Measurements from ENCODE around the gene DNAJC2.

DNAJC2 gene

GRCh38 chr7:103382032-103382402 lies 37.5 kb upstream of the DNAJC2 start:
- no peak for DNase-seq (ENCODE audit: low read depth)
- no peak for TF ChIP-seq CTCF (IDR thresholded peaks at IDR 0.05; ENCODE audit: insufficient read depth, low read depth, low read length, missing control alignments)
- H3K4me3 ChIP-seq (ENCODE audit: low read depth, low read length), result no peak overlapping the region

GRCh38 chr7:103381280-103382031 lies 36.9 kb upstream of the DNAJC2 start:
- no peak for DNase-seq (ENCODE audit: low read depth)
- H3K4me3 ChIP-seq (ENCODE audit: low read depth, low read length), result no peak overlapping the region
- TF ChIP-seq CTCF (IDR thresholded peaks at IDR 0.05; ENCODE audit: insufficient read depth, low read depth, low read length, missing control alignments), result no peak

- DNase-seq (ENCODE audit: low read depth), result no peak
- H3K4me3 ChIP-seq (ENCODE audit: low read depth, low read length), result no peak overlapping the region
- TF ChIP-seq CTCF (IDR thresholded peaks at IDR 0.05; ENCODE audit: insufficient read depth, low read depth, low read length, missing control alignments), result no peak
Observed at GRCh38 chr7:103380395-103381191, 36.0 kb upstream of the DNAJC2 start.

- DNase-seq (ENCODE audit: low read depth), result no peak
- no peak overlapping the region for H3K4me3 ChIP-seq (ENCODE audit: low read depth, low read length)
- no peak for TF ChIP-seq CTCF (IDR thresholded peaks at IDR 0.05; ENCODE audit: insufficient read depth, low read depth, low read length, missing control alignments)
Observed at GRCh38 chr7:103379270-103379975, 34.9 kb upstream of the DNAJC2 start.

GRCh38 chr7:103373866-103374643 lies 29.5 kb upstream of the DNAJC2 start:
- DNase-seq (ENCODE audit: low read depth), result no peak
- TF ChIP-seq CTCF (IDR thresholded peaks at IDR 0.05; ENCODE audit: insufficient read depth, low read depth, low read length, missing control alignments), result no peak
- no peak overlapping the region for H3K4me3 ChIP-seq (ENCODE audit: low read depth, low read length)

- no peak for DNase-seq (ENCODE audit: low read depth)
- H3K4me3 ChIP-seq (ENCODE audit: low read depth, low read length), result no peak overlapping the region
- TF ChIP-seq CTCF (IDR thresholded peaks at IDR 0.05; ENCODE audit: insufficient read depth, low read depth, low read length, missing control alignments), result no peak
Observed at GRCh38 chr7:103369432-103369831, 24.9 kb upstream of the DNAJC2 start.

All from GM12865 (cell line).